Mesenchymal stem cell (in vitro differentiated cells and primary cell): ENCODE measurements around the gene SRGAP3.

ENCODE experiments used
- DNase-seq: peaks from one replicate; pipeline ENCODE4 v3.0.0-alpha.2; 2013
- H2AFZ ChIP-seq: one replicate; pipeline ENCODE4 v1.6.1; 2013; ENCODE audit warnings: low read depth, mild to moderate bottlenecking, control low read depth, inconsistent platforms, low read length, moderate library complexity
- H2AK5ac ChIP-seq: 2 replicates; pipeline ENCODE4 v1.6.1; 2013; ENCODE audit warnings: low read length, moderate library complexity, mild to moderate bottlenecking, inconsistent platforms; ENCODE audit not compliant: severe bottlenecking
- H2BK120ac ChIP-seq: one replicate; pipeline ENCODE4 v1.6.1; 2013; ENCODE audit warnings: low read depth, mild to moderate bottlenecking, inconsistent platforms, low read length, moderate library complexity
- H2BK12ac ChIP-seq, 2 experiments: one replicate each; pipeline ENCODE4 v1.6.1; 2013; ENCODE audit warnings: inconsistent platforms in 2 of 2, low read length in 2 of 2, mild to moderate bottlenecking in 2 of 2, moderate library complexity in 2 of 2, control low read depth in 1 of 2
- H2BK15ac ChIP-seq: one replicate; pipeline ENCODE4 v1.6.1; 2013; ENCODE audit warnings: mild to moderate bottlenecking, low read depth, inconsistent platforms; ENCODE audit not compliant: poor library complexity, severe bottlenecking
- H2BK5ac ChIP-seq: 2 replicates; pipeline ENCODE4 v1.6.1; 2013; ENCODE audit warnings: low read depth, mild to moderate bottlenecking, low read length, control low read depth, inconsistent platforms; ENCODE audit not compliant: poor library complexity, severe bottlenecking
- H3K14ac ChIP-seq, 2 experiments: one replicate each; pipeline ENCODE4 v1.6.1; 2013; ENCODE audit warnings: inconsistent platforms in 2 of 2, low read length in 2 of 2, control low read depth in 1 of 2, mild to moderate bottlenecking in 1 of 2, moderate library complexity in 1 of 2
- H3K18ac ChIP-seq, 2 experiments: one replicate each; pipeline ENCODE4 v1.6.1; 2013; ENCODE audit warnings: inconsistent platforms in 2 of 2, low read length in 2 of 2, control low read depth in 1 of 2, low read depth in 1 of 2, mild to moderate bottlenecking in 1 of 2
- H3K23ac ChIP-seq, 2 experiments: one replicate each; pipeline ENCODE4 v1.6.1; 2013; ENCODE audit warnings: inconsistent platforms in 2 of 2, low read length in 2 of 2, mild to moderate bottlenecking in 2 of 2, moderate library complexity in 2 of 2, control low read depth in 1 of 2
- H3K27ac ChIP-seq: 2 replicates; pipeline ENCODE4 v1.5.1; 2013; ENCODE audit warnings: mild to moderate bottlenecking, moderate library complexity, low read length, control low read depth, inconsistent platforms; ENCODE audit not compliant: poor library complexity, severe bottlenecking
- H3K27me3 ChIP-seq, 2 experiments: 2 replicates each; pipeline versions ENCODE4 v1.6.1 to v1.7.0; 2013; ENCODE audit warnings: low read length in 2 of 2, mild to moderate bottlenecking in 2 of 2, moderate library complexity in 2 of 2, control low read depth in 1 of 2, inconsistent platforms in 1 of 2; ENCODE audit not compliant: control insufficient read depth in 1 of 2, insufficient read depth in 1 of 2
- H3K36me3 ChIP-seq, 2 experiments: 2 replicates each; pipeline versions ENCODE4 v1.6.1 to v1.7.0; 2013; ENCODE audit warnings: low read length in 2 of 2, control low read depth in 1 of 2, inconsistent platforms in 1 of 2, low read depth in 1 of 2, mild to moderate bottlenecking in 1 of 2; ENCODE audit not compliant: insufficient read depth in 2 of 2, control insufficient read depth in 1 of 2
- H3K4ac ChIP-seq, 2 experiments: one replicate each; pipeline ENCODE4 v1.6.1; 2013; ENCODE audit warnings: inconsistent platforms in 2 of 2, low read length in 2 of 2, mild to moderate bottlenecking in 2 of 2, moderate library complexity in 2 of 2, control low read depth in 1 of 2, low read depth in 1 of 2
- H3K4me1 ChIP-seq: 2 replicates; pipeline ENCODE4 v1.6.1; 2013; ENCODE audit warnings: low read depth, low read length, control low read depth; ENCODE audit not compliant: control insufficient read depth, insufficient read depth
- H3K4me2 ChIP-seq: 2 replicates; pipeline ENCODE4 v1.6.1; 2013; ENCODE audit warnings: low read length, mild to moderate bottlenecking, inconsistent platforms; ENCODE audit not compliant: poor library complexity, severe bottlenecking
- H3K4me3 ChIP-seq, 2 experiments: 2 replicates each; pipeline versions ENCODE4 v1.5.1 to v1.7.0; 2013; ENCODE audit warnings: low read length in 2 of 2, mild to moderate bottlenecking in 2 of 2, control low read depth in 1 of 2, low read depth in 1 of 2; ENCODE audit not compliant: insufficient read depth in 1 of 2
- H3K79me1 ChIP-seq: replicated peaks from 2 replicates; pipeline ENCODE4 v1.6.1; 2013; ENCODE audit warnings: mild to moderate bottlenecking, control low read depth, low read length, inconsistent platforms; ENCODE audit not compliant: poor library complexity, severe bottlenecking
- H3K9ac ChIP-seq: 2 replicates; pipeline ENCODE4 v1.7.0; 2013; ENCODE audit warnings: mild to moderate bottlenecking, low read length, moderate library complexity
- H3K9me3 ChIP-seq: 2 replicates; pipeline ENCODE4 v1.7.0; 2013; ENCODE audit warnings: mild to moderate bottlenecking, low read length; ENCODE audit not compliant: control insufficient read depth
- H4K8ac ChIP-seq: one replicate; pipeline ENCODE4 v1.6.1; 2013; ENCODE audit warnings: inconsistent platforms, mild to moderate bottlenecking, low read length, moderate library complexity
- H4K91ac ChIP-seq: one replicate; pipeline ENCODE4 v1.6.1; 2013; ENCODE audit warnings: mild to moderate bottlenecking, low read length, inconsistent platforms
- WGBS: methylation state at CpG from one replicate; pipeline ENCODE4 v1.1.7; 2013; ENCODE audit warnings: mixed read lengths; 5-methylcytosine and 5-hydroxymethylcytosine counted together

SRGAP3 gene

DNA sequence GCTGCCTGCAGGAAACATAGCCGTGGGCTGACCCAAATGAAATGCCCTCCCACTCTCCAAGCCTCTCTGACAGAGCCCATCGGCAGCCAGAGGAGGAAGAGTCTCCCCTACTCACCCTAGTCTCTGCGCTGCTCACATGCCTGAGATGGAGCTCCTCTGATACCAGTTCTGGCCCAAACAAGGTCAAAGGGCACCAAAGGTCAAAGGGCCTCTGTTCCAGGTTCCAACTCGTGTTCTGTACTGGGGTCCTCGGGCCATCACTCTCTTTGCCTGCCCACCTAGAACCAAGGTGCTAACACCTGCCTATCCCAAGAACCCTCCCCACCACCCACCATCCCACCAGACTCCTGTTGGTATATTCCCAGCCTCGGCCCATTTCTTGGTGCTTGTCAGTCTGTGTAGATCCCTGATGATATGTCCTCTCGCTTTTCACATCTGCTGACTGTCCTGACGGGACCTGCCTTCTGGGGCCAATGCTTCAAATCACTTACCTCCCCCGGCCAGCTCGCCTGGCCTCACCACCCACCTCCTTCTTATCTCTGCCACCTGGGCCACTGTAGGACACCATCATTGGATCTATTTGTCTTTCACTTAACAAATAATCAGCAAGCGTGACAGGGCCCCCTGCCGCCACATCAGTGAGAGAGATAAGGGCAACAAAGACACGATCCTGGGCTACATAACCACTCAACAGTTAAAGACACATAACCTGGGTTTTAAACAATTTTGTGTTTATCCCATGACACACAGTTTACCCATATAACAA lies 90.4 kb downstream of the SRGAP3 start:
- no peak overlapping the region for H3K4me2 ChIP-seq
- no peak overlapping the region for H4K91ac ChIP-seq
- 64% methylated on average over 13 of the region's 13 CpGs for WGBS
- H2BK120ac ChIP-seq, result no peak overlapping the region
- no peak overlapping the region for H3K27ac ChIP-seq
- no peak overlapping the region for H3K4me3 ChIP-seq
- no peak overlapping the region for H3K18ac ChIP-seq
- H3K9me3 ChIP-seq, result no peaks in the 10 kb centered on the region
- no peak for DNase-seq
- H2AFZ ChIP-seq, result no peak overlapping the region
- no peaks in the 10 kb centered on the region for H3K79me1 ChIP-seq
- no peak overlapping the region for H4K8ac ChIP-seq
- no peak overlapping the region for H2BK5ac ChIP-seq
- H3K23ac ChIP-seq, result no peak overlapping the region
- H3K27me3 ChIP-seq, result peaks cover 0 to 8% of the 10 kb centered on the region in 2 experiments
- no peak overlapping the region for H2AK5ac ChIP-seq
- no peak overlapping the region for H3K4ac ChIP-seq
- H3K36me3 ChIP-seq, result no peaks in the 10 kb centered on the region
- H2BK12ac ChIP-seq, result no peak overlapping the region
- no peak overlapping the region for H3K9ac ChIP-seq
- no peak overlapping the region for H2BK15ac ChIP-seq
- no peak overlapping the region for H3K14ac ChIP-seq
- H3K4me1 ChIP-seq, result no peaks in the 10 kb centered on the region

DNA sequence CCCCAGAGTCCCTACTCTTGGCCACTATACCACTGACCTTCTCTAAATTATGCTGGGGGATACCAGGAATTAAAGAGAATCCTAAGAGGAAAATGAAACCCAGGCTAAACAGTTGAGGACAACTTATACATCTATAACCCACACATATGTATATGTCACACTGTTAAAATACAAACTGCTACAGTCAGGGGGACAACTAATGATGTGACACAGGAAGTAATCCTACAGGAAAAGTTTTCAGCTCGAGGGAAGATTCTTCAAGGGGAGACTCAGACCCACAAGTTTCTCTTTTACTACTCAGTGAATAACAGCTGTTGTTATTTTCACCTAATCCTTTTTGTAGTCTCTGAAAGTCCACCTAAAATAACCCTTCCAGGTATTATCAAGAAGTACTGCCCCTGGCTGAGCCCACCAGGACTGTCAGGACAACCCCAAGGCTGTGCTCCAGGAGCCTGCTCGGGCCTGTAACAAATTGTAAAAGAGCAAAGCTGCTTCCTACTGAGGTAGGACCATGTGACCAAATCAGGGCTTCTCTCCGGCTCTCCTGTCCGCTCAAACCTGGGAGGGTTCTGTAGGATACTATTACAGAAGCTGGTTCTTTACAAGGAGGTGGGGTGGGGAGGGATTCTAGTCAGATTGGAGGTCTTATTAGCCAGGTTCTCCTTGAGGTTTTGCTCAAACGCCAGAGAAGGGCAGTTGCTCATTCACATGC lies 91.6 kb downstream of the SRGAP3 start:
- Histone ChIP-seq H3K9ac (no peak overlapping the region), H4K91ac (no peak overlapping the region), H3K79me1 (no peaks in the 10 kb centered on the region), H3K27ac (no peak overlapping the region), H3K4me1 (no peaks in the 10 kb centered on the region), H3K27me3 (peaks cover 0 to 8% of the 10 kb centered on the region in 2 experiments), H3K4me2 (no peak overlapping the region), H2BK120ac (no peak overlapping the region), H3K4ac (no peak overlapping the region), H4K8ac (no peak overlapping the region), H3K23ac (no peak overlapping the region), H2AFZ (no peak overlapping the region), H2BK15ac (no peak overlapping the region), H3K14ac (no peak overlapping the region), H2AK5ac (no peak overlapping the region), H3K9me3 (no peaks in the 10 kb centered on the region), H3K18ac (no peak overlapping the region), H2BK12ac (no peak overlapping the region), H3K36me3 (no peaks in the 10 kb centered on the region), H3K4me3 (no peak overlapping the region), H2BK5ac (no peak overlapping the region)
- no peak for DNase-seq
- 79% methylated on average over 5 of the region's 5 CpGs for WGBS

DNA sequence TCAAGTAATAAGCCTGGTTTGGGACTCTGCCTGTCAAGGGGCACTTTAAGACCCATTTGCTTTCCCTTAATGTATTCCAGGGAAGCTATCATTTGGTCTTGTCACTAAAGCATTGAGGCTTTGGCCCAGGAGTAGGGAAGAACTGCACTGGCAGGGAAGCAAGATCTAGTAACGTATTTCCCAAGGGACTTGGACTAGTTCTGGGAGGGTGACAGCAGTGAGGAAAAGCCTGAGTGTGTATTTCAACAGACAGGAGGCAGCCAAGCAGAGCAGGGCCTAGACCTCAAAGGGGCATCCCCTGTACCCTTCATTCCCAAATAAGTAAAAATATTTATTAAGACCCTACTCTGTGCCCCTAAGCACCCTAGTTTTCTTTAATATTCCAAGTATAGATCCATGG lies 92.8 kb downstream of the SRGAP3 start:
- WGBS, result 62% methylated on average over 1 of the region's 1 CpG
- Histone ChIP-seq H3K27me3 (peaks cover 0 to 6% of the 10 kb centered on the region in 2 experiments), H3K36me3 (no peaks in the 10 kb centered on the region), H3K4ac (no peak overlapping the region), H3K23ac (no peak overlapping the region), H2BK5ac (no peak overlapping the region), H4K8ac (no peak overlapping the region), H3K14ac (no peak overlapping the region), H3K18ac (no peak overlapping the region), H2BK15ac (no peak overlapping the region), H3K79me1 (no peaks in the 10 kb centered on the region), H2BK120ac (no peak overlapping the region), H4K91ac (no peak overlapping the region), H3K4me2 (no peak overlapping the region), H2AK5ac (no peak overlapping the region), H3K4me3 (no peak overlapping the region), H2BK12ac (no peak overlapping the region), H3K9ac (no peak overlapping the region), H2AFZ (no peak overlapping the region), H3K9me3 (no peaks in the 10 kb centered on the region), H3K27ac (no peak overlapping the region), H3K4me1 (no peaks in the 10 kb centered on the region)
- no peak for DNase-seq

GRCh38 chr3:9155028-9155427 lies 94.4 kb downstream of the SRGAP3 start:
- Histone ChIP-seq H3K9ac (peak overlapping the region; percentile 58), H3K79me1 (no peaks in the 10 kb centered on the region), H4K91ac (no peak overlapping the region), H3K36me3 (no peaks in the 10 kb centered on the region), H2AFZ (no peak overlapping the region), H3K23ac (no peak overlapping the region), H3K14ac (no peak overlapping the region), H2BK5ac (no peak overlapping the region), H2BK15ac (no peak overlapping the region), H3K9me3 (no peaks in the 10 kb centered on the region), H3K4me1 (no peaks in the 10 kb centered on the region), H3K4me2 (no peak overlapping the region), H3K4me3 (no peak overlapping the region), H2AK5ac (no peak overlapping the region), H3K27me3 (no peaks in the 10 kb centered on the region), H2BK120ac (no peak overlapping the region), H3K27ac (no peak overlapping the region), H4K8ac (no peak overlapping the region), H3K4ac (no peak overlapping the region), H2BK12ac (no peak overlapping the region), H3K18ac (no peak overlapping the region)
- DNase-seq, result no peak
- WGBS, result 69% methylated on average over 4 of the region's 4 CpGs
